ENCODE measurements around the gene FAM180B.
A peak's percentile ranks its signal among the peaks of the same experiment; 100 is the strongest.
"Not testable (repeated sequence)": the region's sequence is repeated elsewhere in the genome, so short reads cannot be mapped to it uniquely, and the experiment has no call there.

The FAM180B gene

GRCh38 chr11:47550288-47551047, 36.0 kb upstream of the FAM180B start:
- no peak overlapping the region for H3K4me3 ChIP-seq (ENCODE audit: low read depth, low read length)
- no peak for TF ChIP-seq CTCF (IDR thresholded peaks at IDR 0.05; ENCODE audit: low read depth, low read length)
- in situ Hi-C loops (cut with HindIII; ENCODE audit: low sequenced_read_pairs), result no loop called here
- no peak for DNase-seq (ENCODE audit: low read depth, low spot score)

GRCh38 chr11:47551086-47551485, 35.4 kb upstream of the FAM180B start:
- TF ChIP-seq CTCF (IDR thresholded peaks at IDR 0.05; ENCODE audit: low read depth, low read length), result peak; percentile 49
- in situ Hi-C loops (cut with HindIII; ENCODE audit: low sequenced_read_pairs), result no loop called here
- DNase-seq (ENCODE audit: low read depth, low spot score), result no peak
- H3K4me3 ChIP-seq (ENCODE audit: low read depth, low read length), result no peak overlapping the region

GRCh38 chr11:47552056-47552565, 34.4 kb upstream of the FAM180B start:
- in situ Hi-C loops (cut with HindIII; ENCODE audit: low sequenced_read_pairs), result no loop called here
- DNase-seq (ENCODE audit: low read depth, low spot score), result peak; percentile 46
- H3K4me3 ChIP-seq (ENCODE audit: low read depth, low read length), result peak overlapping the region; percentile 98
- no peak for TF ChIP-seq CTCF (IDR thresholded peaks at IDR 0.05; ENCODE audit: low read depth, low read length)

- H3K4me3 ChIP-seq (ENCODE audit: low read depth, low read length), result peak within 1 kb of the TSS; percentile 98
- DNase-seq (ENCODE audit: low read depth, low spot score), result peak; percentile 88
- in situ Hi-C loops (cut with HindIII; ENCODE audit: low sequenced_read_pairs), result no loop called here
- TF ChIP-seq CTCF (IDR thresholded peaks at IDR 0.05; ENCODE audit: low read depth, low read length), result peak; percentile 69
Observed at GRCh38 chr11:47552566-47553405, 33.7 kb upstream of the FAM180B start, which contains the start of gene CELF1. Gene CELF1, minus strand, starts transcription at chr11:47553132. Its CDS starts 53,609 bp downstream, at chr11:47499523.

- no peak for TF ChIP-seq CTCF (IDR thresholded peaks at IDR 0.05; ENCODE audit: low read depth, low read length)
- in situ Hi-C loops (cut with HindIII; ENCODE audit: low sequenced_read_pairs), result no loop called here
- H3K4me3 ChIP-seq (ENCODE audit: low read depth, low read length), result peak overlapping the region; percentile 55
- DNase-seq (ENCODE audit: low read depth, low spot score), result no peak
Observed at GRCh38 chr11:47553406-47553743, 33.1 kb upstream of the FAM180B start.

GRCh38 chr11:47557004-47557403, 29.5 kb upstream of the FAM180B start:
- in situ Hi-C loops (cut with HindIII; ENCODE audit: low sequenced_read_pairs); DNase-seq (ENCODE audit: low read depth, low spot score); H3K4me3 ChIP-seq (ENCODE audit: low read depth, low read length): not testable (repeated sequence)

GRCh38 chr11:47558695-47559094, 27.8 kb upstream of the FAM180B start:
- no peak overlapping the region for H3K4me3 ChIP-seq (ENCODE audit: low read depth, low read length)
- no peak for TF ChIP-seq CTCF (IDR thresholded peaks at IDR 0.05; ENCODE audit: low read depth, low read length)
- in situ Hi-C loops (cut with HindIII; ENCODE audit: low sequenced_read_pairs), result no loop called here
- no peak for DNase-seq (ENCODE audit: low read depth, low spot score)
